SK-N-SH treated with all-trans-retinoic acid at 6 μM for 48 hours (cell line): Measurements from ENCODE around the gene FNDC11.

Experiments
- ATAC-seq: fragments of 200-7000 bp; cut with Tn5 transposase; 3 replicates; pipeline ENCODE4 v1.9.1; 2020; ENCODE audit warnings: mild to moderate bottlenecking, moderate library complexity
- ARNTL ChIP-seq: fragments of 450-650 bp; formaldehyde crosslinking; IDR thresholded peaks from 2 replicates; pipeline ENCODE4 v1.5.0; 2020; ENCODE audit warnings: low read depth, mild to moderate bottlenecking, moderate library complexity, borderline replicate concordance
- CSDC2 ChIP-seq: fragments of 250-450 bp; sonication (Bioruptor Pico); IDR thresholded peaks from 2 replicates; pipeline ENCODE4 v1.5.0; 2020; ENCODE audit warnings: mild to moderate bottlenecking, moderate library complexity
- ESRRG ChIP-seq: fragments of 250-450 bp; sonication (Bioruptor Pico); IDR thresholded peaks from 2 replicates; pipeline ENCODE4 v1.6.1; 2021; ENCODE audit warnings: mild to moderate bottlenecking
- GLIS3 ChIP-seq: fragments of 250-450 bp; sonication (Bioruptor Pico); IDR thresholded peaks from 2 replicates; pipeline ENCODE4 v1.5.0; 2020; ENCODE audit warnings: mild to moderate bottlenecking, moderate library complexity
- ISL1 ChIP-seq: fragments of 250-450 bp; sonication (Bioruptor Pico); IDR thresholded peaks from 2 replicates; pipeline ENCODE4 v2.1.2; 2022; ENCODE audit warnings: mild to moderate bottlenecking, moderate library complexity
- OSR1 ChIP-seq: fragments of 250-450 bp; sonication (Bioruptor Pico); IDR thresholded peaks from 2 replicates; pipeline ENCODE4 v1.8.0; 2022; ENCODE audit warnings: moderate library complexity, mild to moderate bottlenecking, inconsistent platforms
- PPARA ChIP-seq: fragments of 250-450 bp; sonication (Bioruptor Pico); IDR thresholded peaks from 2 replicates; pipeline ENCODE4 v1.5.0; 2020; ENCODE audit warnings: mild to moderate bottlenecking, borderline replicate concordance
- RARB ChIP-seq: fragments of 250-450 bp; sonication (Bioruptor Pico); IDR thresholded peaks from 2 replicates; pipeline ENCODE4 v1.8.0; 2021; ENCODE audit warnings: mild to moderate bottlenecking, moderate library complexity
- SNAI2 ChIP-seq: fragments of 250-450 bp; sonication (Bioruptor Pico); IDR thresholded peaks from 2 replicates; pipeline ENCODE4 v1.5.0; 2020; ENCODE audit warnings: mild to moderate bottlenecking, moderate library complexity
- TCF4 ChIP-seq: fragments of 250-450 bp; sonication (Bioruptor Pico); IDR thresholded peaks from 2 replicates; pipeline ENCODE4 v1.8.0; 2021; ENCODE audit warnings: mild to moderate bottlenecking, moderate library complexity, borderline replicate concordance
- TOX ChIP-seq: fragments of 250-450 bp; sonication (Bioruptor Pico); IDR thresholded peaks from 2 replicates; pipeline ENCODE4 v1.8.0; 2021; ENCODE audit warnings: mild to moderate bottlenecking, moderate library complexity, borderline replicate concordance
- ZC3H10 ChIP-seq: fragments of 250-450 bp; sonication (Bioruptor Pico); IDR thresholded peaks from 2 replicates; pipeline ENCODE4 v1.5.1; 2021; ENCODE audit warnings: mild to moderate bottlenecking, moderate library complexity
- ZFP3 ChIP-seq: fragments of 250-450 bp; sonication (Bioruptor Pico); IDR thresholded peaks from 2 replicates; pipeline ENCODE4 v1.5.0; 2020; ENCODE audit warnings: mild to moderate bottlenecking, moderate library complexity
- ZNF565 ChIP-seq: fragments of 450-650 bp; formaldehyde crosslinking; conservative IDR thresholded peaks from 2 replicates; pipeline ENCODE4 v1.5.0; 2020; ENCODE audit warnings: low read depth, mild to moderate bottlenecking, moderate library complexity
- ZNF70 ChIP-seq: fragments of 450-650 bp; formaldehyde crosslinking; IDR thresholded peaks from 2 replicates; pipeline ENCODE4 v1.5.0; 2020; ENCODE audit warnings: mild to moderate bottlenecking, moderate library complexity
- ZNF8 ChIP-seq: fragments of 450-650 bp; formaldehyde crosslinking; IDR thresholded peaks from 2 replicates; pipeline ENCODE4 v1.5.0; 2020; ENCODE audit warnings: mild to moderate bottlenecking, moderate library complexity
- TF ChIP-seq, protein P1 (sequence below): fragments of 250-450 bp; sonication (Bioruptor Pico); IDR thresholded peaks from 2 replicates; pipeline ENCODE4 v1.5.1; 2021; ENCODE audit warnings: mild to moderate bottlenecking, moderate library complexity
- TF ChIP-seq, protein P2 (sequence below): fragments of 250-450 bp; sonication (Bioruptor Pico); IDR thresholded peaks from 2 replicates; pipeline ENCODE4 v1.8.0; 2021; ENCODE audit warnings: low read depth, mild to moderate bottlenecking, moderate library complexity, borderline replicate concordance
- TF ChIP-seq, protein P3 (sequence below): fragments of 250-450 bp; sonication (Bioruptor Pico); IDR thresholded peaks from 2 replicates; pipeline ENCODE4 v1.5.0; 2020; ENCODE audit warnings: mild to moderate bottlenecking, moderate library complexity
- TF ChIP-seq, protein P4 (sequence below): fragments of 250-450 bp; sonication (Bioruptor Pico); IDR thresholded peaks from 2 replicates; pipeline ENCODE4 v1.8.0; 2020; ENCODE audit warnings: mild to moderate bottlenecking, moderate library complexity, borderline replicate concordance

The FNDC11 gene

DNA sequence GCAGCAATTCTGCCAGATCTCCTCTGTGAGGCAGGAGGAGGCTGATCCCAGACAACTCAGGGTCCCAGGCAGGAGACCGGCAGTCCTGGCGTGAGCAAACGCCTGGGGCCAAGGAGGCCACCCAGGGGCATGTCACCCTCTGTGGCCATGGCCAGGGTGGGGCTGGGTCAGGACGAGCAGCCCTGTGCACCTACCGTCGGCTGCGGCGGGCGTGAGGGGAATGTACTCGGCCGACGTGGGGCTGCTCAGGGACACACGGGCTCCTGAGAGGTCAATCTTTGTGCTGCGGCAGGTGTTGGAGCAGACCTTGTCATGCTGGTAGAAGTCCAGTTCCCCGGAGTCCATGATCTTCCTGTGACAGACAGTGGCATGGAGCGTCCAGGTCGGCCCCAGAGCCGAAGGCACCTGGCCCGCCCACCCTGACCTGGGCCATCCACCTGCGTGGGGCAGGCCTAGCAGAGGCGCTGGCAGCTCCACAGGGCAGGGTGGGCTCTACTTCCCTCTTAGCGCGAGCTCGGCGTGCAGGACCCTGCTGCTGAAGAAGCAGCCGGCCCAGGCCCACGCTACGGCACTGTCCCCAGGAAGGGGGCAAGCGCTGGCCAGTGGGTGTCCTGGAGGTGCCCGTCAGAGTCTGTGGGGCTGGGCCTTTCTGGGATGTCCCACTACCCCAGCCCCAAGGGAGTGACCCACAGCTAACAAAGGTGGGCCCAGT, 41.6 kb downstream of the FNDC11 start:
- TF ChIP-seq, protein P1, sequence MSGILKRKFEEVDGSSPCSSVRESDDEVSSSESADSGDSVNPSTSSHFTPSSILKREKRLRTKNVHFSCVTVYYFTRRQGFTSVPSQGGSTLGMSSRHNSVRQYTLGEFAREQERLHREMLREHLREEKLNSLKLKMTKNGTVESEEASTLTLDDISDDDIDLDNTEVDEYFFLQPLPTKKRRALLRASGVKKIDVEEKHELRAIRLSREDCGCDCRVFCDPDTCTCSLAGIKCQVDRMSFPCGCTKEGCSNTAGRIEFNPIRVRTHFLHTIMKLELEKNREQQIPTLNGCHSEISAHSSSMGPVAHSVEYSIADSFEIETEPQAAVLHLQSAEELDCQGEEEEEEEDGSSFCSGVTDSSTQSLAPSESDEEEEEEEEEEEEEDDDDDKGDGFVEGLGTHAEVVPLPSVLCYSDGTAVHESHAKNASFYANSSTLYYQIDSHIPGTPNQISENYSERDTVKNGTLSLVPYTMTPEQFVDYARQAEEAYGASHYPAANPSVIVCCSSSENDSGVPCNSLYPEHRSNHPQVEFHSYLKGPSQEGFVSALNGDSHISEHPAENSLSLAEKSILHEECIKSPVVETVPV (CRISPR knock-in tag): no peak
- TF ChIP-seq RARB (CRISPR knock-in tag) (no peak), ZNF565 (CRISPR knock-in tag) (no peak), SNAI2 (CRISPR knock-in tag) (no peak), ZFP3 (CRISPR knock-in tag) (no peak), TOX (CRISPR knock-in tag) (no peak), ESRRG (no peak), ZNF8 (no peak), OSR1 (no peak), PPARA (CRISPR knock-in tag) (no peak), CSDC2 (CRISPR knock-in tag) (no peak), GLIS3 (no peak)
- TF ChIP-seq, protein P2, sequence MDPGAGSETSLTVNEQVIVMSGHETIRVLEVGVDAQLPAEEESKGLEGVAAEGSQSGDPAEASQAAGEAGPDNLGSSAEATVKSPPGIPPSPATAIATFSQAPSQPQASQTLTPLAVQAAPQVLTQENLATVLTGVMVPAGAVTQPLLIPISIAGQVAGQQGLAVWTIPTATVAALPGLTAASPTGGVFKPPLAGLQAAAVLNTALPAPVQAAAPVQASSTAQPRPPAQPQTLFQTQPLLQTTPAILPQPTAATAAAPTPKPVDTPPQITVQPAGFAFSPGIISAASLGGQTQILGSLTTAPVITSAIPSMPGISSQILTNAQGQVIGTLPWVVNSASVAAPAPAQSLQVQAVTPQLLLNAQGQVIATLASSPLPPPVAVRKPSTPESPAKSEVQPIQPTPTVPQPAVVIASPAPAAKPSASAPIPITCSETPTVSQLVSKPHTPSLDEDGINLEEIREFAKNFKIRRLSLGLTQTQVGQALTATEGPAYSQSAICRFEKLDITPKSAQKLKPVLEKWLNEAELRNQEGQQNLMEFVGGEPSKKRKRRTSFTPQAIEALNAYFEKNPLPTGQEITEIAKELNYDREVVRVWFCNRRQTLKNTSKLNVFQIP (CRISPR knock-in tag): no peak
- TF ChIP-seq, protein P3, sequence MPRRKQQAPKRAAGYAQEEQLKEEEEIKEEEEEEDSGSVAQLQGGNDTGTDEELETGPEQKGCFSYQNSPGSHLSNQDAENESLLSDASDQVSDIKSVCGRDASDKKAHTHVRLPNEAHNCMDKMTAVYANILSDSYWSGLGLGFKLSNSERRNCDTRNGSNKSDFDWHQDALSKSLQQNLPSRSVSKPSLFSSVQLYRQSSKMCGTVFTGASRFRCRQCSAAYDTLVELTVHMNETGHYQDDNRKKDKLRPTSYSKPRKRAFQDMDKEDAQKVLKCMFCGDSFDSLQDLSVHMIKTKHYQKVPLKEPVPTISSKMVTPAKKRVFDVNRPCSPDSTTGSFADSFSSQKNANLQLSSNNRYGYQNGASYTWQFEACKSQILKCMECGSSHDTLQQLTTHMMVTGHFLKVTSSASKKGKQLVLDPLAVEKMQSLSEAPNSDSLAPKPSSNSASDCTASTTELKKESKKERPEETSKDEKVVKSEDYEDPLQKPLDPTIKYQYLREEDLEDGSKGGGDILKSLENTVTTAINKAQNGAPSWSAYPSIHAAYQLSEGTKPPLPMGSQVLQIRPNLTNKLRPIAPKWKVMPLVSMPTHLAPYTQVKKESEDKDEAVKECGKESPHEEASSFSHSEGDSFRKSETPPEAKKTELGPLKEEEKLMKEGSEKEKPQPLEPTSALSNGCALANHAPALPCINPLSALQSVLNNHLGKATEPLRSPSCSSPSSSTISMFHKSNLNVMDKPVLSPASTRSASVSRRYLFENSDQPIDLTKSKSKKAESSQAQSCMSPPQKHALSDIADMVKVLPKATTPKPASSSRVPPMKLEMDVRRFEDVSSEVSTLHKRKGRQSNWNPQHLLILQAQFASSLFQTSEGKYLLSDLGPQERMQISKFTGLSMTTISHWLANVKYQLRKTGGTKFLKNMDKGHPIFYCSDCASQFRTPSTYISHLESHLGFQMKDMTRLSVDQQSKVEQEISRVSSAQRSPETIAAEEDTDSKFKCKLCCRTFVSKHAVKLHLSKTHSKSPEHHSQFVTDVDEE (CRISPR knock-in tag): no peak
- TF ChIP-seq, protein P4, sequence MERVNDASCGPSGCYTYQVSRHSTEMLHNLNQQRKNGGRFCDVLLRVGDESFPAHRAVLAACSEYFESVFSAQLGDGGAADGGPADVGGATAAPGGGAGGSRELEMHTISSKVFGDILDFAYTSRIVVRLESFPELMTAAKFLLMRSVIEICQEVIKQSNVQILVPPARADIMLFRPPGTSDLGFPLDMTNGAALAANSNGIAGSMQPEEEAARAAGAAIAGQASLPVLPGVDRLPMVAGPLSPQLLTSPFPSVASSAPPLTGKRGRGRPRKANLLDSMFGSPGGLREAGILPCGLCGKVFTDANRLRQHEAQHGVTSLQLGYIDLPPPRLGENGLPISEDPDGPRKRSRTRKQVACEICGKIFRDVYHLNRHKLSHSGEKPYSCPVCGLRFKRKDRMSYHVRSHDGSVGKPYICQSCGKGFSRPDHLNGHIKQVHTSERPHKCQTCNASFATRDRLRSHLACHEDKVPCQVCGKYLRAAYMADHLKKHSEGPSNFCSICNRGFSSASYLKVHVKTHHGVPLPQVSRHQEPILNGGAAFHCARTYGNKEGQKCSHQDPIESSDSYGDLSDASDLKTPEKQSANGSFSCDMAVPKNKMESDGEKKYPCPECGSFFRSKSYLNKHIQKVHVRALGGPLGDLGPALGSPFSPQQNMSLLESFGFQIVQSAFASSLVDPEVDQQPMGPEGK (CRISPR knock-in tag): no peak
- ATAC-seq: no peak

DNA sequence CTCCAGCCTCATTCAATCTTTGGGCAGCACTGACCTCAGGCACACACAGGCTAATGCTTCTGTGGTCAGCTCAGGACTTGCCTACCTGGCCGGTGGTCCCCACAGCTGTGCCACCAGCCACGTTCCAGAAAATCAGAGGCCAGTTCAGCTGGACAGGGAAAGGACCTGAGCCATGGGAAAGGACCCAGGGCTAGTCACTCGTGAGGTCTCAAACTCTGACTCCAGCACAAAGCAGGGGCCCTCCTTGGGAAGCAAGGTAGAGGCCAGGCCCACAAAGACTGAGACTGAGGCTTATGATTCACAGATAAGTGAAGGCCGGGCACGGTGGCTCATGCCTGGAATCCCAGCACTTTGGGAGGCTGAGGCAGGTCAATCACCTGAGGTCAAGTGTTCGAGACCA, 42.5 kb downstream of the FNDC11 start:
- ATAC-seq: no peak
- TF ChIP-seq CSDC2 (CRISPR knock-in tag) (no peak), SNAI2 (CRISPR knock-in tag) (no peak), ESRRG (no peak), ISL1 (CRISPR knock-in tag) (no peak), RARB (CRISPR knock-in tag) (no peak), TCF4 (CRISPR knock-in tag) (no peak), ZC3H10 (CRISPR knock-in tag) (no peak), OSR1 (no peak), ZNF70 (CRISPR knock-in tag) (no peak)
- TF ChIP-seq, protein P1 (CRISPR knock-in tag): no peak

DNA sequence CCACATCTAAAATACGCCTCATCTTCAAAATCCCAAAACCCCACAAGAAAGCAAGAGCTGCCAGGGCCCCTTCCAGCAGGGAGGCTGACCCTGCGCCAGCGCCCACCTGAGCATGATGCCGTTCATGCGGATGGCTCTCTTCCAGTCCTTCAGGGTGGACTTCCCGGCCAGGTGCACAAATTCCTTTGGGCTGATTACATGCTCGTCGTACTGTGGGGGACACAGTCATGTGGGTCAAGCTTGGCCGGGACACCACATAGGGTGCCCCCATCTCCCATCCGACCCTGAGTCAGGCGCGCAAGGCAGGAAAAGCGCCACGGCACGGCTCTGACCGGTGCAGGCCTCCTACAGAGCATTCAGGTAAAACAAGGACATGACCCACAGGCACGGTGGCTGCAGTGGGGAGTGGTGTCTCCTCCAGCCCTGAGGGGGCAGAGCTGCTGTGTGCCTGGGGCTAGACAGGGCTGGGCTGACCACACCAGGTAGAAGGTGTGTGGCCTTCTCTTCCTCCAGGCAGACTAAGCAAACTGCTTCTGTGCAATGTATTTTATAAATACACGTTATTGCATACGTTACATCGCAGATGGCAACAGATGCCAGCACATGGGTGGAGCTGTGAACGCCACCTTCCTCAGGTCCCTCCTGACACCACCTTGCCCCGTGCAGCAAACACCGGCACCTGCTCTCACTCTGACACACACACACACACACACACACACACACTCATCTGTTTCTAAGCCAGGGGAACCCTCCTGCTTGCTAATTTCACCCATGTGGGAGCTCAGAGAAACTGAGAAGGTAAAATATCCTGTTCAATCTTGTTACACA, 43.9 kb downstream of the FNDC11 start:
- TF ChIP-seq ARNTL (CRISPR knock-in tag) (no peak), SNAI2 (CRISPR knock-in tag) (no peak), TCF4 (CRISPR knock-in tag) (no peak), PPARA (CRISPR knock-in tag) (no peak)
- TF ChIP-seq, protein P2 (CRISPR knock-in tag): no peak
- ATAC-seq: no peak
